ENCODE results near the gene ESYT1.

ESYT1 gene

DNA sequence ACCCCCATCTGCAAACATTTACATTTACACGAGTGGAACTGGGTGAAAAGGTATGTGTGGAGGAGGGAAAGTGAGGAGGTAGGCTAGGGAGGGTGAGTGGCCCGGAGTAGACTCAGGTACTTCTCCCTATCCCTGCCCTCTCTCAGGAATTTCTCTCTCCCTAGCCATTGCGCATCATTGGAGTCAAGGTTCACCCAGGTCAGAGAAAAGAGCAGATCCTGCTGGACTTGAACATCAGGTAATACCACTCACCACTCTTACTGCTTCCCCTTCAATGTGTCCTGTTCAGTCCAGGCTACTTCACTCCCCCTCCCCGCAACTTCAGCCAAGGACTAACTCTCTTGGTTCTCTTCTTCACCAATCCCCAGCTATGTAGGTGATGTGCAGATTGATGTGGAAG is 2.8 kb downstream of the ESYT1 start:
- ChIA-PET CTCF (interaction anchor here (0.9 kb wide), 1 partner anchor 11 kb away, joined by 4 read pairs; no protein-coding TSS in a partner anchor), POLR2A (interaction anchor here (1.3 kb wide), 1 partner anchor 13 kb away, joined by 3 read pairs; no protein-coding TSS in a partner anchor)
- H3K4me1 ChIP-seq (ENCODE audit: control insufficient read depth, insufficient read depth, low read length) = peaks cover 9% of the 10 kb centered on the region
- peaks cover 26 to 55% of the 10 kb centered on the region in 2 experiments; a peak in 2 of 3 replicates for H3K36me3 ChIP-seq (ENCODE audit: control insufficient read depth in 2 of 2, insufficient read depth in 1 of 2, low read length in 2 of 2)
- H3K4me3 ChIP-seq (ENCODE audit: low read depth, low read length) = no peak overlapping the region
- TF ChIP-seq ZNF175 (tag by site-specific recombination; IDR thresholded peaks at IDR 0.05) = no peak
- TF ChIP-seq ZNF366 (tag by site-specific recombination; conservative IDR thresholded peaks at IDR 0.05) = no peak
- no peak for TF ChIP-seq ZNF660 (tag by site-specific recombination; IDR thresholded peaks at IDR 0.05)
- H3K27ac ChIP-seq (ENCODE audit: extremely low read depth, low read depth, low read length) = no peak overlapping the region
- no peaks in the 10 kb centered on the region for H3K9me3 ChIP-seq (ENCODE audit: control insufficient read depth, insufficient read depth, low read depth, low read length)

GRCh38 chr12:56134897-56135296 is 6.8 kb downstream of the ESYT1 start:
- TF ChIP-seq HOXA7 (CRISPR knock-in tag; IDR thresholded peaks at IDR 0.05; ENCODE audit: borderline replicate concordance) = no peak
- TF ChIP-seq ZFP69B (tag by site-specific recombination; IDR thresholded peaks at IDR 0.05) = no peak
- no peak for TF ChIP-seq ZNF701 (tag by site-specific recombination; IDR thresholded peaks at IDR 0.05)
- no peak for TF ChIP-seq KLF16 (tag by site-specific recombination; IDR thresholded peaks at IDR 0.05)
- TF ChIP-seq OVOL3 (tag by site-specific recombination; IDR thresholded peaks at IDR 0.05) = no peak
- no peak for TF ChIP-seq ZBTB48 (tag by site-specific recombination; IDR thresholded peaks at IDR 0.05)
- TF ChIP-seq ZNF629 (tag by site-specific recombination; IDR thresholded peaks at IDR 0.05) = no peak
- TF ChIP-seq ZNF157 (tag by site-specific recombination; IDR thresholded peaks at IDR 0.05) = no peak
- no peak for TF ChIP-seq ZNF433 (tag by site-specific recombination; IDR thresholded peaks at IDR 0.05; ENCODE audit: low read depth)
- TF ChIP-seq KLF7 (tag by site-specific recombination; IDR thresholded peaks at IDR 0.05; ENCODE audit: borderline replicate concordance) = no peak
- no peak for TF ChIP-seq ZNF114 (tag by site-specific recombination; IDR thresholded peaks at IDR 0.05)
- TF ChIP-seq ZNF707 (tag by site-specific recombination; IDR thresholded peaks at IDR 0.05) = no peak
- TF ChIP-seq, protein P1, sequence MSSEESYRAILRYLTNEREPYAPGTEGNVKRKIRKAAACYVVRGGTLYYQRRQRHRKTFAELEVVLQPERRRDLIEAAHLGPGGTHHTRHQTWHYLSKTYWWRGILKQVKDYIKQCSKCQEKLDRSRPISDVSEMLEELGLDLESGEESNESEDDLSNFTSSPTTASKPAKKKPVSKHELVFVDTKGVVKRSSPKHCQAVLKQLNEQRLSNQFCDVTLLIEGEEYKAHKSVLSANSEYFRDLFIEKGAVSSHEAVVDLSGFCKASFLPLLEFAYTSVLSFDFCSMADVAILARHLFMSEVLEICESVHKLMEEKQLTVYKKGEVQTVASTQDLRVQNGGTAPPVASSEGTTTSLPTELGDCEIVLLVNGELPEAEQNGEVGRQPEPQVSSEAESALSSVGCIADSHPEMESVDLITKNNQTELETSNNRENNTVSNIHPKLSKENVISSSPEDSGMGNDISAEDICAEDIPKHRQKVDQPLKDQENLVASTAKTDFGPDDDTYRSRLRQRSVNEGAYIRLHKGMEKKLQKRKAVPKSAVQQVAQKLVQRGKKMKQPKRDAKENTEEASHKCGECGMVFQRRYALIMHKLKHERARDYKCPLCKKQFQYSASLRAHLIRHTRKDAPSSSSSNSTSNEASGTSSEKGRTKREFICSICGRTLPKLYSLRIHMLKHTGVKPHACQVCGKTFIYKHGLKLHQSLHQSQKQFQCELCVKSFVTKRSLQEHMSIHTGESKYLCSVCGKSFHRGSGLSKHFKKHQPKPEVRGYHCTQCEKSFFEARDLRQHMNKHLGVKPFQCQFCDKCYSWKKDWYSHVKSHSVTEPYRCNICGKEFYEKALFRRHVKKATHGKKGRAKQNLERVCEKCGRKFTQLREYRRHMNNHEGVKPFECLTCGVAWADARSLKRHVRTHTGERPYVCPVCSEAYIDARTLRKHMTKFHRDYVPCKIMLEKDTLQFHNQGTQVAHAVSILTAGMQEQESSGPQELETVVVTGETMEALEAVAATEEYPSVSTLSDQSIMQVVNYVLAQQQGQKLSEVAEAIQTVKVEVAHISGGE (tag by site-specific recombination; conservative IDR thresholded peaks at IDR 0.05; ENCODE audit: low read depth) = no peak
- no peak for TF ChIP-seq ZNF670 (tag by site-specific recombination; IDR thresholded peaks at IDR 0.05; ENCODE audit: low read depth)
- TF ChIP-seq, protein P2, sequence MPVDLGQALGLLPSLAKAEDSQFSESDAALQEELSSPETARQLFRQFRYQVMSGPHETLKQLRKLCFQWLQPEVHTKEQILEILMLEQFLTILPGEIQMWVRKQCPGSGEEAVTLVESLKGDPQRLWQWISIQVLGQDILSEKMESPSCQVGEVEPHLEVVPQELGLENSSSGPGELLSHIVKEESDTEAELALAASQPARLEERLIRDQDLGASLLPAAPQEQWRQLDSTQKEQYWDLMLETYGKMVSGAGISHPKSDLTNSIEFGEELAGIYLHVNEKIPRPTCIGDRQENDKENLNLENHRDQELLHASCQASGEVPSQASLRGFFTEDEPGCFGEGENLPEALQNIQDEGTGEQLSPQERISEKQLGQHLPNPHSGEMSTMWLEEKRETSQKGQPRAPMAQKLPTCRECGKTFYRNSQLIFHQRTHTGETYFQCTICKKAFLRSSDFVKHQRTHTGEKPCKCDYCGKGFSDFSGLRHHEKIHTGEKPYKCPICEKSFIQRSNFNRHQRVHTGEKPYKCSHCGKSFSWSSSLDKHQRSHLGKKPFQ (tag by site-specific recombination; IDR thresholded peaks at IDR 0.05) = no peak
- TF ChIP-seq ZNF571 (tag by site-specific recombination; IDR thresholded peaks at IDR 0.05) = no peak
- TF ChIP-seq ZNF423 (tag by site-specific recombination; IDR thresholded peaks at IDR 0.05) = no peak
- no peak for TF ChIP-seq ZNF292 (tag by site-specific recombination; IDR thresholded peaks at IDR 0.05; ENCODE audit: borderline replicate concordance, low read depth)
- Histone ChIP-seq H3K27ac (ENCODE audit: extremely low read depth, low read depth, low read length) (no peak overlapping the region), H3K36me3 (ENCODE audit: control insufficient read depth in 2 of 2, insufficient read depth in 1 of 2, low read length in 2 of 2) (peaks cover 37 to 95% of the 10 kb centered on the region in 2 experiments; a peak in 2 of 3 replicates), H3K4me1 (ENCODE audit: control insufficient read depth, insufficient read depth, low read length) (no peaks in the 10 kb centered on the region), H3K4me3 (ENCODE audit: low read depth, low read length) (no peak overlapping the region), H3K9me3 (ENCODE audit: control insufficient read depth, insufficient read depth, low read depth, low read length) (no peaks in the 10 kb centered on the region)
- ChIA-PET CTCF (no interaction called here), POLR2A (no interaction called here)
